SK-N-SH (cell line): ENCODE results near the gene NGLY1. TPM values are rescaled to one million over a fixed set of nuclear protein-coding genes. Genes with fewer than 3 reads are reported as not detected.

ENCODE experiments used
- CTCF ChIA-PET: fragments of 300-600, 350-600 bp; formaldehyde crosslinking; extraction: SDS; loops from one replicate; lab custom pipeline; 2021; lab: Yijun Ruan, JAX
- POLR2A ChIA-PET: fragments of 350-600 bp; sonication (Branson Sonifier 250); formaldehyde crosslinking; extraction: SDS; loops from one replicate; lab custom pipeline; 2020; ENCODE audit warnings: antibody characterized with exemption, inconsistent platforms; lab: Yijun Ruan, JAX
- DNase-seq: peaks from one replicate; pipeline ENCODE4 v3.0.0; 2012
- H2AFZ ChIP-seq: fragments of 200-600 bp; sonication (generic); 2 replicates; pipeline ENCODE4 v1.8.1; 2016; ENCODE audit warnings: antibody characterized with exemption, mild to moderate bottlenecking, low read depth
- H3F3A ChIP-seq: fragments of 200-600 bp; sonication (generic); replicated peaks from 2 replicates; pipeline ENCODE3; 2016; ENCODE audit warnings: antibody characterized with exemption, mild to moderate bottlenecking; ENCODE audit not compliant: insufficient read depth
- H3K27ac ChIP-seq, 2 experiments: fragments of 200-500 bp in 1 of 2; fragments of 200-600 bp in 1 of 2; sonication (Bioruptor generic) in 1 of 2; sonication (generic), shearing (Covaris generic) in 1 of 2; 2 replicates each; pipeline versions ENCODE4 v1.5.1 to v1.6.1; 2014 to 2016; ENCODE audit warnings: low read depth in 2 of 2, inconsistent platforms in 1 of 2, low read length in 1 of 2, mild to moderate bottlenecking in 1 of 2, mixed read lengths in 1 of 2
- H3K27me3 ChIP-seq: fragments of 200-600 bp; sonication (generic), shearing (Covaris generic); 2 replicates; pipeline ENCODE4 v1.6.1; 2016; ENCODE audit warnings: mixed run types; ENCODE audit not compliant: insufficient read depth
- H3K36me3 ChIP-seq, 2 experiments: fragments of 200-500 bp in 1 of 2; fragments of 200-600 bp in 1 of 2; sonication (Bioruptor generic) in 1 of 2; sonication (generic) in 1 of 2; replicated peaks in 1 of 2; 2 replicates each; pipeline versions ENCODE3 to v1.5.1; 2014 to 2016; ENCODE audit warnings: low read length in 1 of 2, mild to moderate bottlenecking in 1 of 2; ENCODE audit not compliant: insufficient read depth in 2 of 2, control insufficient read depth in 1 of 2
- H3K4me1 ChIP-seq, 2 experiments: fragments of 200-500 bp in 1 of 2; fragments of 200-600 bp in 1 of 2; sonication (Bioruptor generic) in 1 of 2; sonication (generic), shearing (Covaris generic) in 1 of 2; 2 replicates each; pipeline versions ENCODE4 v1.5.1 to v1.6.1; 2014 to 2016; ENCODE audit warnings: low read depth in 1 of 2, low read length in 1 of 2, mixed run types in 1 of 2; ENCODE audit not compliant: insufficient read depth in 2 of 2, control insufficient read depth in 1 of 2
- H3K4me2 ChIP-seq: fragments of 200-600 bp; sonication (generic), shearing (Covaris generic); 2 replicates; pipeline ENCODE4 v1.6.1; 2017; ENCODE audit warnings: mixed run types
- H3K4me3 ChIP-seq, 2 experiments: fragments of 200-500 bp in 1 of 2; fragments of 200-600 bp in 1 of 2; sonication (Bioruptor generic) in 1 of 2; sonication (generic), shearing (Covaris generic) in 1 of 2; 2 replicates each; pipeline versions ENCODE4 v1.5.1 to v1.8.1; 2014 to 2016; ENCODE audit warnings: low read depth in 2 of 2, inconsistent platforms in 1 of 2, low read length in 1 of 2, mild to moderate bottlenecking in 1 of 2, mixed read lengths in 1 of 2, moderate library complexity in 1 of 2
- H3K79me2 ChIP-seq: fragments of 200-600 bp; sonication (generic); 2 replicates; pipeline ENCODE4 v1.8.1; 2017; ENCODE audit warnings: mild to moderate bottlenecking; ENCODE audit not compliant: insufficient read depth
- H3K9ac ChIP-seq: fragments of 200-600 bp; sonication (generic); 2 replicates; pipeline ENCODE4 v1.6.1; 2017; ENCODE audit warnings: mixed run types
- H3K9me2 ChIP-seq: fragments of 200-600 bp; sonication (generic); 2 replicates; pipeline ENCODE4 v1.6.1; 2017; ENCODE audit warnings: mixed run types
- H3K9me3 ChIP-seq: fragments of 200-600 bp; sonication (generic); 2 replicates; pipeline ENCODE4 v1.6.1; 2017; ENCODE audit warnings: mixed run types, mild to moderate bottlenecking, moderate library complexity
- H4K20me1 ChIP-seq: fragments of 200-600 bp; sonication (generic); 2 replicates; pipeline ENCODE4 v1.6.1; 2017; ENCODE audit warnings: mild to moderate bottlenecking, mixed run types; ENCODE audit not compliant: insufficient read depth
- EP300 ChIP-seq, 2 experiments: IDR thresholded peaks; 2 replicates each; pipeline versions ENCODE4 v1.4.0 to v1.6.1; 2012; ENCODE audit warnings: borderline replicate concordance in 1 of 2, low read depth in 1 of 2, low read length in 1 of 2
- EZH2phosphoT487 ChIP-seq: fragments of 200-600 bp; sonication (generic); IDR thresholded peaks from 2 replicates; pipeline ENCODE4 v1.6.1; 2017; ENCODE audit warnings: low read depth, mixed run types, mild to moderate bottlenecking, antibody characterized with exemption, moderate library complexity, borderline replicate concordance
- FOSL2 ChIP-seq: IDR thresholded peaks from 2 replicates; pipeline ENCODE4 v1.4.0; 2012; ENCODE audit warnings: low read depth, mild to moderate bottlenecking, moderate library complexity, borderline replicate concordance
- GABPA ChIP-seq: IDR thresholded peaks from 2 replicates; pipeline ENCODE4 v1.4.0; 2012; ENCODE audit warnings: low read depth, mild to moderate bottlenecking
- JUND ChIP-seq: IDR thresholded peaks from 2 replicates; pipeline ENCODE4 v1.4.0; 2012
- MEF2A ChIP-seq: IDR thresholded peaks from 2 replicates; pipeline ENCODE4 v1.4.0; 2012; ENCODE audit warnings: low read depth, borderline replicate concordance
- MXI1 ChIP-seq: IDR thresholded peaks from 2 replicates; pipeline ENCODE4 v1.6.1; 2012; ENCODE audit warnings: mild to moderate bottlenecking, low read depth, low read length, improper control_type of control experiment
- NRF1 ChIP-seq: IDR thresholded peaks from 2 replicates; pipeline ENCODE4 v1.6.1; 2012; ENCODE audit warnings: low read depth, mild to moderate bottlenecking, low read length
- RCOR1 ChIP-seq: fragments of 150-350 bp; IDR thresholded peaks from 2 replicates; pipeline ENCODE4 v1.6.1; 2017; ENCODE audit warnings: antibody characterized with exemption, low read length
- RXRA ChIP-seq: IDR thresholded peaks from 2 replicates; pipeline ENCODE4 v1.4.0; 2012; ENCODE audit warnings: low read depth, mild to moderate bottlenecking, borderline replicate concordance
- SIN3A ChIP-seq: IDR thresholded peaks from 2 replicates; pipeline ENCODE4 v1.6.1; 2012; ENCODE audit warnings: low read depth, mild to moderate bottlenecking, low read length, moderate library complexity, borderline replicate concordance
- TCF12 ChIP-seq: IDR thresholded peaks from 2 replicates; pipeline ENCODE4 v1.4.0; 2012
- TEAD4 ChIP-seq: IDR thresholded peaks from 2 replicates; pipeline ENCODE4 v1.4.0; 2012; ENCODE audit warnings: mild to moderate bottlenecking, borderline replicate concordance; ENCODE audit not compliant: insufficient read depth
- YY1 ChIP-seq: IDR thresholded peaks from 2 replicates; pipeline ENCODE4 v1.4.0; 2012; ENCODE audit warnings: low read depth, mild to moderate bottlenecking
- WGBS: methylation state at CpG from one replicate; pipeline ENCODE4 v1.1.6; 2017; ENCODE audit warnings: low lambda C conversion rate; 5-methylcytosine and 5-hydroxymethylcytosine counted together
- polyA plus RNA-seq, 3 experiments: library from polyadenylated mRNA; depleted of rRNA; stranded (reverse); fragments of >200 nt; gene quantifications; 2 replicates each; pipeline ENCODE4 v1.2.3, GENCODE V29; 2012
- TF ChIP-seq, protein P1 (sequence below): IDR thresholded peaks from 2 replicates; pipeline ENCODE4; 2012
- TF ChIP-seq, protein P2 (sequence below): IDR thresholded peaks from 2 replicates; pipeline ENCODE4 v1.6.1; 2012; ENCODE audit warnings: mild to moderate bottlenecking, low read depth, low read length, moderate library complexity

NGLY1 gene
- polyA plus RNA-seq, 1 of the 3 experiments (the other 2 are of a cell fraction) = 6.0 TPM

DNA sequence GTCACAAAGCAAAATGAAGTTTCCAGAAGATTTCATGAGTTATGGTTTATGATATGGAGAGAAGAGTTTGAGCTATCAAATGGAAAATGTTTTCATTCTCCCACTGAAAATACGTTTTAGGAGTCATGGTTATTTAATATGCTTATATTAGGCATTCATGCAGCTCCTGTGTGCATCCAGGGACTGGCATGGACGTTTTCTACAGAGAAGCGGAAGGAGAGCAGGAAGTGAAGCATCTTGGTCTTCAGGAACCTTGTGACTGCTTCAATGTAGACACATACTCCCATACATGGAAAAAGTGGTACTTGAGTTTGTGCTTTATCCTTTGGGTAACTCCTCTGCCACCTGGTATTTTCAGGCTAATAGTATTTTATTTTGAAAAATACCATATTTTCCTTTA, 75.2 kb downstream of the NGLY1 start:
- Histone ChIP-seq H4K20me1 (no peaks in the 10 kb centered on the region), H3K9ac (no peak overlapping the region), H3F3A (no peaks in the 10 kb centered on the region), H3K79me2 (no peaks in the 10 kb centered on the region), H3K4me2 (no peak overlapping the region), H3K9me3 (no peaks in the 10 kb centered on the region), H3K36me3 (no peaks in the 10 kb centered on the region), H3K9me2 (no peaks in the 10 kb centered on the region), H3K27me3 (no peaks in the 10 kb centered on the region; the same call in 1 of the 2 replicates), H3K4me3 (no peak overlapping the region), H3K27ac (no peak overlapping the region), H2AFZ (no peak overlapping the region), H3K4me1 (no peaks in the 10 kb centered on the region)
- WGBS = 33% methylated on average over 3 of the region's 3 CpGs
- POLR2A ChIA-PET = no interaction called here
- no peak for TF ChIP-seq EP300 (IDR thresholded peaks at IDR 0.05; ENCODE audit: borderline replicate concordance in 1 of 2, low read depth in 1 of 2, low read length in 1 of 2)
- TF ChIP-seq YY1 = no peak
- TF ChIP-seq EZH2phosphoT487 = no peak
- no peak for TF ChIP-seq GABPA
- TF ChIP-seq TEAD4 = no peak
- TF ChIP-seq RXRA = no peak
- TF ChIP-seq, protein P1, sequence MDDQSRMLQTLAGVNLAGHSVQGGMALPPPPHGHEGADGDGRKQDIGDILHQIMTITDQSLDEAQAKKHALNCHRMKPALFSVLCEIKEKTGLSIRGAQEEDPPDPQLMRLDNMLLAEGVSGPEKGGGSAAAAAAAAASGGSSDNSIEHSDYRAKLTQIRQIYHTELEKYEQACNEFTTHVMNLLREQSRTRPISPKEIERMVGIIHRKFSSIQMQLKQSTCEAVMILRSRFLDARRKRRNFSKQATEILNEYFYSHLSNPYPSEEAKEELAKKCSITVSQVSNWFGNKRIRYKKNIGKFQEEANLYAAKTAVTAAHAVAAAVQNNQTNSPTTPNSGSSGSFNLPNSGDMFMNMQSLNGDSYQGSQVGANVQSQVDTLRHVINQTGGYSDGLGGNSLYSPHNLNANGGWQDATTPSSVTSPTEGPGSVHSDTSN = no peak
- no peak for TF ChIP-seq TCF12
- TF ChIP-seq JUND = no peak
- no peak for TF ChIP-seq SIN3A
- no peak for TF ChIP-seq MXI1
- no peak for TF ChIP-seq FOSL2
- TF ChIP-seq, protein P2, sequence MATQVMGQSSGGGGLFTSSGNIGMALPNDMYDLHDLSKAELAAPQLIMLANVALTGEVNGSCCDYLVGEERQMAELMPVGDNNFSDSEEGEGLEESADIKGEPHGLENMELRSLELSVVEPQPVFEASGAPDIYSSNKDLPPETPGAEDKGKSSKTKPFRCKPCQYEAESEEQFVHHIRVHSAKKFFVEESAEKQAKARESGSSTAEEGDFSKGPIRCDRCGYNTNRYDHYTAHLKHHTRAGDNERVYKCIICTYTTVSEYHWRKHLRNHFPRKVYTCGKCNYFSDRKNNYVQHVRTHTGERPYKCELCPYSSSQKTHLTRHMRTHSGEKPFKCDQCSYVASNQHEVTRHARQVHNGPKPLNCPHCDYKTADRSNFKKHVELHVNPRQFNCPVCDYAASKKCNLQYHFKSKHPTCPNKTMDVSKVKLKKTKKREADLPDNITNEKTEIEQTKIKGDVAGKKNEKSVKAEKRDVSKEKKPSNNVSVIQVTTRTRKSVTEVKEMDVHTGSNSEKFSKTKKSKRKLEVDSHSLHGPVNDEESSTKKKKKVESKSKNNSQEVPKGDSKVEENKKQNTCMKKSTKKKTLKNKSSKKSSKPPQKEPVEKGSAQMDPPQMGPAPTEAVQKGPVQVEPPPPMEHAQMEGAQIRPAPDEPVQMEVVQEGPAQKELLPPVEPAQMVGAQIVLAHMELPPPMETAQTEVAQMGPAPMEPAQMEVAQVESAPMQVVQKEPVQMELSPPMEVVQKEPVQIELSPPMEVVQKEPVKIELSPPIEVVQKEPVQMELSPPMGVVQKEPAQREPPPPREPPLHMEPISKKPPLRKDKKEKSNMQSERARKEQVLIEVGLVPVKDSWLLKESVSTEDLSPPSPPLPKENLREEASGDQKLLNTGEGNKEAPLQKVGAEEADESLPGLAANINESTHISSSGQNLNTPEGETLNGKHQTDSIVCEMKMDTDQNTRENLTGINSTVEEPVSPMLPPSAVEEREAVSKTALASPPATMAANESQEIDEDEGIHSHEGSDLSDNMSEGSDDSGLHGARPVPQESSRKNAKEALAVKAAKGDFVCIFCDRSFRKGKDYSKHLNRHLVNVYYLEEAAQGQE = no peak
- no peak for TF ChIP-seq MEF2A
- TF ChIP-seq NRF1 = no peak
- no peak for TF ChIP-seq RCOR1
- CTCF ChIA-PET = no interaction called here
- no peak for DNase-seq
